HepG2 (cell line): ENCODE measurements around the gene CNP. TPM values are rescaled to one million over a fixed set of nuclear protein-coding genes. Genes with fewer than 3 reads are reported as not detected.

Experiments used
- EED ChIP-seq: sonication (generic); formaldehyde crosslinking; IDR thresholded peaks from 2 replicates; pipeline ENCODE4 v1.5.0; 2020; ENCODE audit warnings: mild to moderate bottlenecking, missing genetic modification reagents
- MXD4 ChIP-seq: IDR thresholded peaks from 2 replicates; pipeline ENCODE4 v1.6.1; 2016; ENCODE audit warnings: mild to moderate bottlenecking, missing biosample characterization, missing genetic modification reagents
- PAF1 ChIP-seq: IDR thresholded peaks from 2 replicates; pipeline ENCODE4 v1.6.1; 2016; ENCODE audit warnings: missing genetic modification reagents, missing compliant biosample characterization
- SNAPC2 ChIP-seq: sonication (generic); formaldehyde crosslinking; IDR thresholded peaks from 2 replicates; pipeline ENCODE4 v1.8.1; 2022; ENCODE audit warnings: mild to moderate bottlenecking, missing genetic modification reagents
- SOX6 ChIP-seq, 2 experiments: fragments of 450-650 bp in 1 of 2; sonication (generic) in 1 of 2; formaldehyde crosslinking in 1 of 2; IDR thresholded peaks; 2 replicates each; pipeline versions ENCODE4 v1.4.0 to v1.6.1; 2017 to 2020; ENCODE audit warnings: antibody characterized with exemption in 1 of 2, mild to moderate bottlenecking in 1 of 2, missing genetic modification reagents in 1 of 2
- SP2 ChIP-seq: sonication (generic); formaldehyde crosslinking; IDR thresholded peaks from 2 replicates; pipeline ENCODE4 v1.5.1; 2020; ENCODE audit warnings: mild to moderate bottlenecking, missing genetic modification reagents
- ZNF12 ChIP-seq: sonication (generic); formaldehyde crosslinking; IDR thresholded peaks from 2 replicates; pipeline ENCODE4 v1.5.0; 2020; ENCODE audit warnings: missing genetic modification reagents
- ZNF451 ChIP-seq: sonication (generic); formaldehyde crosslinking; IDR thresholded peaks from 2 replicates; pipeline ENCODE4 v1.5.0; 2020; ENCODE audit warnings: mild to moderate bottlenecking, missing genetic modification reagents
- ZNF546 ChIP-seq: sonication (generic); formaldehyde crosslinking; conservative IDR thresholded peaks from 2 replicates; pipeline ENCODE4 v1.8.1; 2023; ENCODE audit warnings: mild to moderate bottlenecking, missing genetic modification reagents
- ZNF605 ChIP-seq: sonication (generic); formaldehyde crosslinking; IDR thresholded peaks from 2 replicates; pipeline ENCODE4 v1.8.0; 2022; ENCODE audit warnings: mild to moderate bottlenecking, missing genetic modification reagents
- ZNF713 ChIP-seq: sonication (generic); formaldehyde crosslinking; IDR thresholded peaks from 2 replicates; pipeline ENCODE4 v1.4.0; 2020; ENCODE audit warnings: mild to moderate bottlenecking, missing genetic modification reagents
- polyA plus RNA-seq, 8 experiments: library from polyadenylated mRNA; depleted of rRNA in 3 of 8; stranded (reverse) in 7 of 8; unstranded in 1 of 8; fragments of >200 nt; fragmentation: Illumina TruSeq in 4 of 8; extraction: Trizol in 4 of 8; gene quantifications; 2 replicates each; pipeline versions ENCODE4 v1.2.1 to v1.2.3, GENCODE V29; 2011 to 2016; ENCODE audit warnings: low read depth in 4 of 8, missing spikeins in 1 of 8, mixed read lengths in 1 of 8; ENCODE audit not compliant: insufficient read depth in 1 of 8
- total RNA-seq, 5 experiments: library from RNA; depleted of rRNA; stranded (reverse); fragments of >200 nt; fragmentation: Illumina TruSeq; extraction: Trizol; gene quantifications; 2 replicates each; pipeline ENCODE4 v1.2.3, GENCODE V29; 2016; ENCODE audit warnings: low read depth in 1 of 5
- TF ChIP-seq, protein P1 (sequence below): sonication (generic); formaldehyde crosslinking; IDR thresholded peaks from 2 replicates; pipeline ENCODE4 v1.4.0; 2020; ENCODE audit warnings: missing genetic modification reagents
- TF ChIP-seq, protein P2 (sequence below), 2 experiments: sonication (generic) in 1 of 2; formaldehyde crosslinking in 1 of 2; IDR thresholded peaks; 2 replicates each; pipeline versions ENCODE4 v1.6.1 to v1.9.0; 2014 to 2022; ENCODE audit warnings: antibody characterized with exemption in 1 of 2, borderline replicate concordance in 1 of 2, inconsistent platforms in 1 of 2, low read depth in 1 of 2, missing genetic modification reagents in 1 of 2
- TF ChIP-seq, protein P3 (sequence below): sonication (generic); formaldehyde crosslinking; IDR thresholded peaks from 2 replicates; pipeline ENCODE4 v1.5.0; 2020; ENCODE audit warnings: missing genetic modification reagents
- TF ChIP-seq, protein P4 (sequence below): fragments of 450-650 bp; IDR thresholded peaks from 2 replicates; pipeline ENCODE4 v1.6.1; 2017
- TF ChIP-seq, protein P5 (sequence below): sonication (generic); formaldehyde crosslinking; IDR thresholded peaks from 2 replicates; pipeline ENCODE4 v1.8.1; 2023; ENCODE audit warnings: mild to moderate bottlenecking, missing genetic modification reagents

The CNP gene
- total and polyA plus RNA-seq, 2 of the 13 experiments (the other 11 are each of a cell fraction or from before 2014, with no cell fraction given), result 97.2 to 161 TPM

DNA sequence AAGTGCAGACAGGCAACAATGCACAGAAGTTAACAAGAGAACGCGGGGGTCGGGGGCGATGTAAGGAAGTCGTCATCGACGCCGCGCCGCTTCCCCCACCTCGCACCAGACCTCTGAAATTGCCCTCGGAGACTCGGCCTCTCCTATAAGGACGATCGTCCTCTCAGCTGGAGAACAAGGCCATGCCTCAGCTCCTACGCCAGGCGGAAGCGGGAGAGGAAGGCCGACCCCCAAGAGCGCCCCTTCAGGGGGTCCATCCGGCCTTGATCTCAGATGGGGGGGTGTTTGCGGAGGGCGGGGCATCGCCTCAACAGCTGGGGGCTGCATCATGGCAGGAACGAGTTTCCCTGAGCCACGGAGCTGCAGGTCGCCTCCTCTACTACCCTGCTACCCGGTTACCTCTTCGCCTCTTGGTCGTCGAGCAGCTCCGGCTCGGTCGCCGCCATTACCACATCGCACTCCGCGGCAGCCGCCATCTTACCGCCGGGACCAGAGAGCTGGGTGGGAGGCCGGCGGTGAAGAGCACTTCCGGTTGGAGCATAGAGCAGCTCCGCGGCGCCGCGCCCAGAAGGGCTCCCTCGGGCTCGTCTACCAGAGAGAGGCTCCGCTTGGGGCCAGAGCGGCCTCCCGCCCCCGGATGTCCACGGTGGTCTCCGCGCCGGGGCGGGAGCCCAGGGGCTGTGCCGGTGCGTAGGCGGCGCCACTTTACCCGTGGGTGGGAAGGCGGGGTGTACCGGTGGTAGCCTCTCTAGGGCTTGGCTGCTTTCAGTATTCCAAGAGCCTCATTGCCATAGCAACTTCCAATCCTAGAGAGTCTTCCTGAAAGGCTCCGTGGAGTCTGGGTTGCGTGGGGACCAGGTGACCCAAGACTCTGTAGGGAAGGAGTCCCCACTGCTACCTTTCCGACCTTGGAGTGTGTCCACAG lies 50.6 kb downstream of the CNP start, which contains the start of gene DNAJC7 (continued):
- TF ChIP-seq, protein P1, sequence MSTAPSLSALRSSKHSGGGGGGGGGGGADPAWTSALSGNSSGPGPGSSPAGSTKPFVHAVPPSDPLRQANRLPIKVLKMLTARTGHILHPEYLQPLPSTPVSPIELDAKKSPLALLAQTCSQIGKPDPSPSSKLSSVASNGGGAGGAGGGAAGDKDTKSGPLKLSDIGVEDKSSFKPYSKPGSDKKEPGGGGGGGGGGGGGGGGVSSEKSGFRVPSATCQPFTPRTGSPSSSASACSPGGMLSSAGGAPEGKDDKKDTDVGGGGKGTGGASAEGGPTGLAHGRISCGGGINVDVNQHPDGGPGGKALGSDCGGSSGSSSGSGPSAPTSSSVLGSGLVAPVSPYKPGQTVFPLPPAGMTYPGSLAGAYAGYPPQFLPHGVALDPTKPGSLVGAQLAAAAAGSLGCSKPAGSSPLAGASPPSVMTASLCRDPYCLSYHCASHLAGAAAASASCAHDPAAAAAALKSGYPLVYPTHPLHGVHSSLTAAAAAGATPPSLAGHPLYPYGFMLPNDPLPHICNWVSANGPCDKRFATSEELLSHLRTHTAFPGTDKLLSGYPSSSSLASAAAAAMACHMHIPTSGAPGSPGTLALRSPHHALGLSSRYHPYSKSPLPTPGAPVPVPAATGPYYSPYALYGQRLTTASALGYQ (CRISPR knock-in tag), result peak; percentile 85
- peak; percentile 90 for TF ChIP-seq MXD4 (CRISPR knock-in tag)
- TF ChIP-seq SOX6 (IDR thresholded peaks at IDR 0.05), result no peak
- peak; percentile 87 for TF ChIP-seq SOX6 (CRISPR knock-in tag; IDR thresholded peaks at IDR 0.05)
- no peak for TF ChIP-seq PAF1 (CRISPR knock-in tag)
- TF ChIP-seq ZNF713 (CRISPR knock-in tag), result peak; percentile 71
- peak; percentile 87 for TF ChIP-seq ZNF546 (CRISPR knock-in tag)
- TF ChIP-seq, protein P2, sequence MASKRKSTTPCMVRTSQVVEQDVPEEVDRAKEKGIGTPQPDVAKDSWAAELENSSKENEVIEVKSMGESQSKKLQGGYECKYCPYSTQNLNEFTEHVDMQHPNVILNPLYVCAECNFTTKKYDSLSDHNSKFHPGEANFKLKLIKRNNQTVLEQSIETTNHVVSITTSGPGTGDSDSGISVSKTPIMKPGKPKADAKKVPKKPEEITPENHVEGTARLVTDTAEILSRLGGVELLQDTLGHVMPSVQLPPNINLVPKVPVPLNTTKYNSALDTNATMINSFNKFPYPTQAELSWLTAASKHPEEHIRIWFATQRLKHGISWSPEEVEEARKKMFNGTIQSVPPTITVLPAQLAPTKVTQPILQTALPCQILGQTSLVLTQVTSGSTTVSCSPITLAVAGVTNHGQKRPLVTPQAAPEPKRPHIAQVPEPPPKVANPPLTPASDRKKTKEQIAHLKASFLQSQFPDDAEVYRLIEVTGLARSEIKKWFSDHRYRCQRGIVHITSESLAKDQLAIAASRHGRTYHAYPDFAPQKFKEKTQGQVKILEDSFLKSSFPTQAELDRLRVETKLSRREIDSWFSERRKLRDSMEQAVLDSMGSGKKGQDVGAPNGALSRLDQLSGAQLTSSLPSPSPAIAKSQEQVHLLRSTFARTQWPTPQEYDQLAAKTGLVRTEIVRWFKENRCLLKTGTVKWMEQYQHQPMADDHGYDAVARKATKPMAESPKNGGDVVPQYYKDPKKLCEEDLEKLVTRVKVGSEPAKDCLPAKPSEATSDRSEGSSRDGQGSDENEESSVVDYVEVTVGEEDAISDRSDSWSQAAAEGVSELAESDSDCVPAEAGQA (IDR thresholded peaks at IDR 0.05; ENCODE audit: low read depth), result peak; percentile 97
- TF ChIP-seq, protein P2 (CRISPR knock-in tag; IDR thresholded peaks at IDR 0.05; ENCODE audit: borderline replicate concordance), result no peak
- peak; percentile 71; the same call in 1 of the 2 replicates for TF ChIP-seq SP2 (CRISPR knock-in tag)
- TF ChIP-seq EED (CRISPR knock-in tag), result peak; percentile 81
- TF ChIP-seq, protein P3, sequence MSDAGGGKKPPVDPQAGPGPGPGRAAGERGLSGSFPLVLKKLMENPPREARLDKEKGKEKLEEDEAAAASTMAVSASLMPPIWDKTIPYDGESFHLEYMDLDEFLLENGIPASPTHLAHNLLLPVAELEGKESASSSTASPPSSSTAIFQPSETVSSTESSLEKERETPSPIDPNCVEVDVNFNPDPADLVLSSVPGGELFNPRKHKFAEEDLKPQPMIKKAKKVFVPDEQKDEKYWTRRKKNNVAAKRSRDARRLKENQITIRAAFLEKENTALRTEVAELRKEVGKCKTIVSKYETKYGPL (CRISPR knock-in tag), result 0 out of 2 replicates have a peak, but pooled peaks have one; percentile 12
- TF ChIP-seq, protein P4, sequence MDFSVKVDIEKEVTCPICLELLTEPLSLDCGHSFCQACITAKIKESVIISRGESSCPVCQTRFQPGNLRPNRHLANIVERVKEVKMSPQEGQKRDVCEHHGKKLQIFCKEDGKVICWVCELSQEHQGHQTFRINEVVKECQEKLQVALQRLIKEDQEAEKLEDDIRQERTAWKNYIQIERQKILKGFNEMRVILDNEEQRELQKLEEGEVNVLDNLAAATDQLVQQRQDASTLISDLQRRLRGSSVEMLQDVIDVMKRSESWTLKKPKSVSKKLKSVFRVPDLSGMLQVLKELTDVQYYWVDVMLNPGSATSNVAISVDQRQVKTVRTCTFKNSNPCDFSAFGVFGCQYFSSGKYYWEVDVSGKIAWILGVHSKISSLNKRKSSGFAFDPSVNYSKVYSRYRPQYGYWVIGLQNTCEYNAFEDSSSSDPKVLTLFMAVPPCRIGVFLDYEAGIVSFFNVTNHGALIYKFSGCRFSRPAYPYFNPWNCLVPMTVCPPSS, result no peak
- no peak; the same call in 1 of the 2 replicates for TF ChIP-seq SNAPC2
- TF ChIP-seq ZNF12, result peak; percentile 60; the same call in 1 of the 2 replicates
- TF ChIP-seq, protein P5, sequence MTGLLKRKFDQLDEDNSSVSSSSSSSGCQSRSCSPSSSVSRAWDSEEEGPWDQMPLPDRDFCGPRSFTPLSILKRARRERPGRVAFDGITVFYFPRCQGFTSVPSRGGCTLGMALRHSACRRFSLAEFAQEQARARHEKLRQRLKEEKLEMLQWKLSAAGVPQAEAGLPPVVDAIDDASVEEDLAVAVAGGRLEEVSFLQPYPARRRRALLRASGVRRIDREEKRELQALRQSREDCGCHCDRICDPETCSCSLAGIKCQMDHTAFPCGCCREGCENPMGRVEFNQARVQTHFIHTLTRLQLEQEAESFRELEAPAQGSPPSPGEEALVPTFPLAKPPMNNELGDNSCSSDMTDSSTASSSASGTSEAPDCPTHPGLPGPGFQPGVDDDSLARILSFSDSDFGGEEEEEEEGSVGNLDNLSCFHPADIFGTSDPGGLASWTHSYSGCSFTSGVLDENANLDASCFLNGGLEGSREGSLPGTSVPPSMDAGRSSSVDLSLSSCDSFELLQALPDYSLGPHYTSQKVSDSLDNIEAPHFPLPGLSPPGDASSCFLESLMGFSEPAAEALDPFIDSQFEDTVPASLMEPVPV (CRISPR knock-in tag), result peak; percentile 94
- TF ChIP-seq ZNF605 (CRISPR knock-in tag), result peak; percentile 98
- TF ChIP-seq ZNF451 (CRISPR knock-in tag), result peak; percentile 68; the same call in 1 of the 2 replicates
